HTERT RPE-1 (cell line): ENCODE data around the gene KRTAP4-4.
"Not testable (repeated sequence)": the region's sequence is repeated elsewhere in the genome, so short reads cannot be mapped to it uniquely, and the experiment has no call there.

ENCODE experiments used
- in situ Hi-C: fragments of 300-500 bp; cut with MboI; formaldehyde crosslinking; loops from 4 replicates; pipeline ENCODE4 v1.14.3; 2020; ENCODE audit warnings: low sequenced_read_pairs

The KRTAP4-4 gene

DNA sequence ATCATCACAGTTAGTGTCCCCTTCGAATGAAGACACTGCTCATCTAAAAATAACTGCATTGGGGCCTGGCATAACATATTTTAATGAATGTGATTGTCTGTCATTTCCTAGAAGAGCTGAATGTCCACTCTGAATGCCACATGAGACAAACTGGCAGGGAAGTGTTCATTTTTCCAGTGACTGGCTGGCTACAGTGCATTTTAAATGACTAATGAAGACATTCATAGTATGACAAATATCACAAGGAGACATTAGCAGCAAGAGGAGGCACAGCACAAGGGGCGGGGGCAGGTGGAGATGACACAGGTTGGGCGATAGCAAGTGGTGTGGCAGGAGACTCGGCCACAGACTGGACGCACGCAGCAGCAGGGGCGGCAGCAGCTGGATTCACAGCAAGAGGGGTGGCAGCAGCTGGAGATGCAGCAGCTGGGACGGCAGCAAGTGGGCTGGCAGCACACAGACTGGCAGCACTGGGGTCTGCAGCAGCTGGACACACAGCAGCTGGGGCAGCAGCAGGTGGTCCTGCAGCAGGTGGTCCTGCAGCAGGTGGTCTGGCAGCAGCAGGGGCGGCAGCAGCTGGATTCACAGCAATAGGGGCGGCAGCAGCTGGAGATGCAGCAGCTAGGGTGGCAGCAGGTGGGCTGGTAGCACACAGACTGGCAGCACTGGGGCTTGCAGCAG, 11.4 kb downstream of the KRTAP4-4 start:
- in situ Hi-C loops = not testable (repeated sequence)

DNA sequence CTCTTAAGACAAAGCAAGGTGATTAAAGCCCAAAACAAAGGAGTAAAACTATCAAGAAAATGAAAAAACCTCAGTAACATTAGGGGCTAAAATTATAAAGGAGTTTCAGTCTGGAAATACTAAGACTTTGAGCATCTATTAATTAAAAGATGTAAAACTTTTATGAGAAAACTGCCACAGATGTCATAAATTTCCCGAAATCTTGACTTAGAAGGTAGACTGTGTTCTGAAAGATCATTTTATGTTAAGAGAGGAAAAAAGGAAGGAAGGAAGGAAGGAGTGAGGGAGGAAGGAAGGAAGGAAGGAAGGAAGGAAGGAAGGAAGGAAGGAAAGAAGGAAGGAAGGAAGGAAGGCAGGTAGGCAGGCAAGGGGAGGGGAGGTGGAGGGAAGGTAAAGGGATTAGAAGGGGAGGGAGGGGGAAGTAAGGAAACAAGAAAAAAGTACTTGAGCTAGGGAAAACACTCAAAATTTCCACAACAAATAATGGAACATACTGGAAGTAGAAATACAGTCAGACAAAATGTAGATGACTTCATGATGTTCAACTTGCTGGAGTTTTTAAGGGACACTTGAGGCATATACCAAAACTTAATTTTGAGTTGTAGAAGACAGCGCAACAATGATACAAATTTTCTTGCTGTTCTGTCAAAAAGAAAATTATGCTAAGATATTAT, 12.9 kb downstream of the KRTAP4-4 start:
- in situ Hi-C loops = no loop called here

DNA sequence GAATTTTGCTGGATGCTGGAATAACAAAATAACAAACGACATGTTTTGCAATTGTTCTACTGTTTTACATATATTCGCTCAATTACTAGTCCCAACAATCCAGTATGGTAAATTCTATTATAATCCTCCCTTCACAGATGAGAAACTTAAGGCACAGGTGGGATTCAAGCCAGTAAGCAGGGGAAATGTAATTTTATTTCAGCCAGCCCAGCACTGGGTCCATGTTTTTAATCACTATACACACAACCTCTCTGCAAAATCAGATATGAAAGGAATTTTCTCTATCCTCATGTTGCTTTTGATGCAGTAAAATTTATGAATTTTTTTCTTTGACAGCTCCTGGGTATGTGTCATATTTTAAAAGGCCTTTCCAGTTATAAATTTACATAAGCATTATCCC, 15.3 kb downstream of the KRTAP4-4 start:
- in situ Hi-C loops = no loop called here

DNA sequence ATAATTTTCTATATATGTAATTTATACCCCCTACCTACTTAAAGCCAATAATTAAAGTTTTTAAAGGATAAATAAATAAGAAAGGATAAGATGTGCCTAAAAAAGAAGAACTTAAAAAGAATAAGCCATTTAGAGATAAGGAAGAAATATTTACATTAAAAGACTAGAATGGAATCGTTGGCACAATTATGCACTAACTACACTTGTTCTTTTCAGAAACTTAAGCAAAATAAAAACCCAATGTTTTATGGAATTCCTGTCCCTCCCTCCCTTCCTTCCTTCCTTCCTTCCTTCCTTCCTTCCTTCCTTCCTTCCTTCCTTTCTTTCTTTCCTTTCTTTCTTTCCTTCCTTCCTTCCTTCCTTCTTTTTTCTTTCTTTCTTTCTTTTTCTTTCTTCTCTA, 15.7 kb downstream of the KRTAP4-4 start:
- in situ Hi-C loops = no loop called here

DNA sequence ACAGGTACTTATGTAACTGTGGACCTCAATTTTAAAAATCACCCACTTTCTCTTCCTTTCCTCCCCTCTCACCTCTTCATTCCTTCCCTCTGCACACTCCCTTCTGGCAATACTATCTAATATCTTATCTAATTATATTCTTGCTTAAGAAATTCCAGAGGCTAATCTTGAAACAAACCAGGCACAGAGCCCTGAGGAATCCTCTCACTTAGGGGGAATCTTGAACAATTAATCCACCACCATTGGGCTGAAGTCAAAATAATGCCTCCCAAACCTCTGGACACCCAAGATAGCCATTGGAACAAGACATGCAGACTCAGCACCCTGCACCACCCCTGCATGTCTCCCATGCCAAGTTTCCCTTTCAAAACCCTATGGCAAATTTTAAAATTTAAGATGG, 19.2 kb downstream of the KRTAP4-4 start:
- in situ Hi-C loops = no loop called here

DNA sequence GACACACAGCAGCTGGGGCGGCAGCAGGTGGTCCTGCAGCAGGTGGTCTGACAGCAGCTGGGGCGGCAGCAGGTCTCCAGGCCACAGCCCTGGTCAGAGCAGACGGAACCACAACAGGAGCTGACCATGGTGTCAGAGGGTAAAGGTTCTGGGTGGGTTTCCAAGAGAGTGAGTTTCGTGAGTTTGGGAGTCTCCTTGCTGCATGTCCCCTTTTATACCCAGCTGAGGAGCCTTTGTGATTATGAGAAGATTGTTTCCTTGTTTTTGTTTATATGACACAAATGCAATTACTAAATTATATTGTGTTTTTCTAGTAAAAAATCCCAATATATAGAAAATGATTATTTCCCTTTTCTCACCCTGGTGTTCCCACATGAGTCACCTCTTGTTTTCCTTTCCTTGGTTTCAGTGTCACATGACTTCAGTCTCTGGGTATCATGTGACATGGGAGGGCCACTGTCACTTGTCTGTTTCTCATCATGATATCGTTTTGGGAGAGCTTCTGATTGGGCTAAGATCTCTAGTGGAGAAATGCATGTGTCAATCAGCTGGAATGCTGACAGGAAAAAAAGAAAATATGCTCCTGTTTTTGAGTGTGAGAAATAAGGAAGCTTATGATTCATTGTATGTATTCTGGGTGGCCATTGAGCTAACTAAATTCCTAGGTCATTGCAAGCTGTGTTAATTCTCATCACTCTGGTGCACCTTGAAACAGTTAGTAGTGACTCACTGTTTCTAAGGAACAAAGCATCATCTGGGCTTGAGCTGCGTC, 20.0 kb downstream of the KRTAP4-4 start, which contains the start of gene KRTAP4-6:
TSS of gene KRTAP4-6 (minus strand) at position 185 of the 772 bp plus-strand sequence. CDS start at position 128, 57 bp downstream.
- in situ Hi-C loops = no loop called here

DNA sequence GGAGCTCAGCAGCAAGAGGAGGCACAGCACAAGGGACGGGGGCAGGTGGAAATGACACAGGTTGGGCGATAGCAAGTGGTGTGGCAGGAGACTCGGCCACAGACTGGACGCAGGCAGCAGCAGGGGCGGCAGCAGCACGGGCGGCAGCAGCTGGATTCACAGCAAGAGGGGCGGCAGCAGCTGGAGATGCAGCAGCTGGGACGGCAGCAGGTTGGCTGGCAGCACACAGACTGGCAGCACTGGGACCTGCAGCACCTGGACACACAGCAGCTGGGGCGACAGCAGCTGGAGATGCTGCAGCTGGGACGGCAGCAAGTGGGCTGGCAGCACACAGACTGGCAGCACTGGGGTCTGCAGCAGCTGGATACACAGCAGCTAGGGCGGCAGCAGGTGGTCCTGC, 20.7 kb downstream of the KRTAP4-4 start:
- in situ Hi-C loops = not testable (repeated sequence)

DNA sequence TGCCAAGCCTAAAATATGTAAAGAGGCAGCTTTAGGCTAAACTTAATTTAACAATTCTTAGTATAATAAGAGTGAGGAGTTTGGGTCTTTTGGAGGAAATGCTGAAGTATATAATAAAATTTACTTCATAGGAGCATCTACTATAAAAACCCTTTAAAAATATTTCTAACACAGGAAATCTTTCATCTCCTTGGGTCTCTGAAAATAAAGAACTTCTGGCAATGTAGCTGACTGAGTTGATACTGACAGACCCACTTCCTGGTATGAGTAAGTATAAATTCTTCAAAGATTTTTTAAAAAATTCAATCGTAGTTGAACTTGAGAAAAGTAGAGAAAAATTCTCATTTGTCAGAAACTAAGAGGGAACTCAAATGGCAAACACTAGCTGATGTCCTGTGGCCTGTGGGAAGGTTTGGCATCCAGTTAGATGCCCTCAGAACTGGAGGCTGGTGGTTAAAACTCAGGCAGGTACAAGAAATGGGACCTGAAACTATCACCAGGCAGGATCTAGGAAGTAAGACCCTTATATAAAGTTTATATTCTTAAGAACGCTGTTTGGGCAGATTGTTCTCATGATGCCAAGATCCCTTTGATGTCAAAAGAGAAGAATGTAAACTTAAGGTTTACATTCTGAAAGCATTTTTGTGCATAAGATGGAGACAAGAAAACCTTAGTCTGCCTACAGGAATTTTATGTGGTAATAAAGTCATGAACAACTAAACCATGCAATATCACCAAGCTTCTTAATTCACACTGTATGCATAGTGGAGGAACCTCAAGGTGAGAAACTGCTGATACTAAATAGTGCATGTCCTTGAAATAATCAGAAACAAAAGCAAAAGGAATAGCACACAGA, 26.4 kb downstream of the KRTAP4-4 start:
- in situ Hi-C loops = no loop called here

DNA sequence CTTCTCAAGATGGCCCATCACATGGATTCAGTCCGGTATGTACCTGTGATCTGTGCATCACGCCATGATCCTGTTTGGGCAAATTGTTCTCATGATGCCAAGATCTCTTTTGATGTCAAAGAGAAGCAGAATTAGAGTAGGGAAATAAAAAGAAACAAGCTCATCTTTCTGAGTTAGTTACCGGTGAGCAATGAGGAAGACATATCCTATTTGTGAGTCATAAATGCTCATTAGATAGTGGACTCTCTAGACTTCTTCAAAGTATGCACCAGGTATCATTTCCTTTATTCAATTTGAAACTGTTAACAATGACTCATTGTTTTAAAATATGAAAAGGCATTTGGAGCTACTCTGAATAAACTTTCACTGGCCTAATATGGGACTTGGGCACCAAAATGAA, 28.6 kb downstream of the KRTAP4-4 start:
- in situ Hi-C loops = no loop called here

DNA sequence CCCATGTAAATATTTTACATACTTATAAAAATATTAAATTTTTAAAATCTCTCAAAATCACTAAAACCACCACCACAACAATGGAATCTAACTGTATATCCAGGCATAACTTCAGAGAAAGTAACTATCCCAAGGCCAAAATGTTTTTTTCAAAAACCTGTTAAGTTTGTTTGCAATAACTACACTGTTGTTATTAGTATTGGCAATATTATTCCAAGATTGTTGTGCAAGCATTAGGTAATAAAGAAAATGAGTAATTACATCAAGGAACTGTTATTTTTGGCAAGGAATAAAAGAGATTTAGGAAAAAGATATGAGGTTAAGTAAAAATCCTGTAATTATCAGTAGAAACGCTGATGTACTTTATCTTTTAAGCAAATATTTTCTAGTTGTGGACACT, 33.2 kb downstream of the KRTAP4-4 start:
- in situ Hi-C loops = no loop called here

DNA sequence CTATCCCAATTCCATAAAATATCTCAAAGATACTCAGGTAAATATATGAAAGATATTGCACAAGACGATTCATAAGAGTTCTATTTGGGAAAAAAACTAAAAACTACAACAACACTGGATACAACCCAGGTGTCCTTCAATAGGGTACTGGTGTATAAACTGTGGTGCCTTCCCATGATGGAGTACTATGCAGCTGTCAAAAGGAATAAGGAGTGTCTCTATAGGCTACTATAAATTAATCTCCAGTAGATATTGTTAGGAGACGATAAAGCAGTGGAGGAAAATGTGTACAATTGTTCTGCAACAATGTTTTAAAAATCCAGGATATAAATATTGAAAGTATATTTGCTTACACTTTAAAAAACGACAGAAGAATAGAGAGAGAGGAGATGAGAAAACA, 34.1 kb downstream of the KRTAP4-4 start:
- in situ Hi-C loops = no loop called here

DNA sequence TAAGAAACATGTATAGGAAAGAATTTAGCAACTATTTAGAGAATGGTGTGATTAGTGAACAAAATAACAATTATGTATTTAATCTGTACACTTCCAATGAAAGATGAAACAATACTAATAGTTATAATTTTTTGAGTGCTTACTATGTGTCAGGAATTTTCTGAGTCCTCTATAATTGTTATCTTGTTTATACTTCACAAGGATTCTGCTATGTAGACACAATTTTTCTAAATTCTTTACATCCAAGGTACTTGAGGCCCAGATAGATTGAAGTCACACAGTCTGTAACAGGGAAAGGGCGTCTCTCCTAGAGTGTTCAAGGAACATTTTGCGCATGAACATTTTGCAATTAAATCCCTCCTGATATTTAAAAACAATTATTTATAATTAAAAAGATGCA, 35.5 kb downstream of the KRTAP4-4 start:
- in situ Hi-C loops = no loop called here

DNA sequence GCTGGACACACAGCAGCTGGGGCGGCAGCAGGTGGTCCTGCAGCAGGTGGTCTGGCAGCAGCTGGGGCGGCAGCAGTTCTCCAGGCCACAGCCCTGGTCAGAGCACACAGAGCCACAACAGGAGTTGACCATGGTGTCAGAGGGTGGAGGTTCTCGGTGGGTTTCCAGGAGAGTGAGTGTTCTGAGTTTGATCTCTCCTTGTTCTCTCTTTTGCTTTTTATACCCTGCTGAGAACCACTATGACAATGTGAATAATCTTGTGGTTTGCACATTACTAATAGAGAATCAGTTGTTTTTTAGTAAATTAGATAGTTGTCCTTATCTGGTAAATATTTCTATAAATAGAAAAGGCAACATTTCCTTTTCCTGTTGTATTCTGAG, 36.6 kb downstream of the KRTAP4-4 start, which contains the start of gene KRTAP4-12:
TSS of gene KRTAP4-12 (minus strand) at position 192 of the 381 bp plus-strand sequence. CDS start at position 132, 60 bp downstream.
- in situ Hi-C loops = not testable (repeated sequence)

DNA sequence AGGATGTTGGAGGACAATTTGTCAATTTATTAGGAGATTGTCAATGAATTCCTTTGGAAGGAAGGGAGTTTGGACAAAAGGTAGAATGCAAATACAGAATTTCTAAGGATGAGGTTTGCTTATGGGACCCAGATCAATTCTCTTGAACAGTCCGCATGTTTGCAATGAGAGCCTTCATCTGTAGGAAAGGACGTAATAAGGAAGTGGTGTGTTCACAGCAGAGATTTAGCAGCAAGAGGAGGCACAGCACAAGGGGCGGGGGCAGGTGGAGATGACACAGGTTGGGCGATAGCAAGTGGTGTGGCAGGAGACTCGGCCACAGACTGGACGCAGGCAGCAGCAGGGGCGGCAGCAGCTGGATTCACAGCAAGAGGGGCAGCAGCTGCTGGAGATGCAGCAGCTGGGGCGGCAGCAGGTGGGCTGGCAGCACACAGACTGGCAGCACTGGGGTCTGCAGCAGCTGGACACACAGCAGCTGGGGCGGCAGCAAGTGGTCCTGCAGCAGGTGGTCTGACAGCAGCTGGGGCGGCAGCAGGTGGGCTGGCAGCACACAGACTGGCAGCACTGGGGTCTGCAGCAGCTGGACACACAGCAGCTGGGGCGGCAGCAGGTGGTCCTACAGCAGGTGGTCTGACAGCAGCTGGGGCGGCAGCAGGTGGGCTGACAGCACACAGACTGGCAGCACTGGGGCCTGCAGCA, 37.1 kb downstream of the KRTAP4-4 start:
- in situ Hi-C loops = not testable (repeated sequence)

DNA sequence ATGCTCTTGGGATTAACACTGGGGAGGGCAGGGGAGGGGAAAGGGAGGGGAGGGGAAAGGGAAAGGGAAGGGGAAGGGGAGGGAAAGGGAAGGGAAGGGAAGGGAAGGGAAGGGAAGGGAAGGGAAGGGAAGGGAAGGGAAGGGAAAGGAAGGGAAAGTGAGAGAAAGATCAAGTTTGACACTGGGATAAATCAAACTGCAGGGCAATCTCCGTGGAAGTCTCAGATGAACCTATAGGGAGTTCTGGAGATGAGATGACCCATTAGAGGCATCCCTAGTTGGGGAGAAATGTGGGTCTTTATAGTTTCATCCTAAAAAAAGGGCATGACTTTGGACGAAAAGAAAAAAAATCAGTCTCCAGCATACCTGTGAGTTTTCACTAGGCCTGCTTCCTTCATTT, 38.8 kb downstream of the KRTAP4-4 start:
- in situ Hi-C loops = no loop called here

DNA sequence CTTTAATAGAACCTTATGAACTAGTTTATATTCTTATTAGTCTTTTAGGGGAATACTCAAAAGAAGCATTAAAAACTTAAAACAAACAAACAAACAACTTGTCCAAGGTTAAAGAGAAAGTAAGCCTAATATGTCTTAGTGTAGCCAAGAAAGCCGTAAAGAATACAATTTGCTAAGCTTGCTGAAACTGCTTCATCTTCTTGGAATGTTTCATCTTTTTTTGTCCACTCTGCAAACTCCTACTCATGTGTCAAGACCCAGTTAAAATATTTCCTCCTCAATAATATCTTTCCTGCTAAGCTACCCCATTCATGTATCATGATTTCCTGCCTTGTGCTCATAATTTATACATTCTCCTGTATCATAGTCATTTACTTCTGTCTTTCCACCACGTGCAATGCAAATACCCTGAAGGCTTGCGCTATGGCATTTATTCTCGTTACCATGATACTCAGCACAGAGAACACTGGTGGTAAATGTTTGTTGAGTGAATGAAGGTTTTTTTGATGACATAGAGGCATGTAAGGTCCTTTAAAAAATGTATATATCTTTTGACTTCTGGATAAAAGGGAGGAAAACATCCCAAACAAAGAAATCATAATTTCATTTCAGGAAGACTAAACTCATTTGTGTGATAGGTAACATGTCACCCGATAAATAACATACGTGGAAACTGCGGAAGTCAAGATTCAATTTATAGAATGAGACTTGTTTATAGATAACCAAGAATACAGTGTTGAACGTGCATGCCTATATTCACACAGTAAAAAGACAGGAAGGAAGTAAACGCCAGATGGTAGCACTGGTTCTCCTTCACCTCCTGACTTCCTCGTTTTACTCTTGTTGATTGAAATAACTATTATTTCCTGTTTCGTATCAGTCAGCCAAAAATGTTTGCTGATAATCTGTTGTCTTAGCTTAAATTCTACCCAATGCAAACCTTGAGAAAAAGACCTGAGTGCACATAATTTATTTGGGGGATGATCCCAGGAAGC, 40.6 kb downstream of the KRTAP4-4 start:
- in situ Hi-C loops = not testable (repeated sequence)

DNA sequence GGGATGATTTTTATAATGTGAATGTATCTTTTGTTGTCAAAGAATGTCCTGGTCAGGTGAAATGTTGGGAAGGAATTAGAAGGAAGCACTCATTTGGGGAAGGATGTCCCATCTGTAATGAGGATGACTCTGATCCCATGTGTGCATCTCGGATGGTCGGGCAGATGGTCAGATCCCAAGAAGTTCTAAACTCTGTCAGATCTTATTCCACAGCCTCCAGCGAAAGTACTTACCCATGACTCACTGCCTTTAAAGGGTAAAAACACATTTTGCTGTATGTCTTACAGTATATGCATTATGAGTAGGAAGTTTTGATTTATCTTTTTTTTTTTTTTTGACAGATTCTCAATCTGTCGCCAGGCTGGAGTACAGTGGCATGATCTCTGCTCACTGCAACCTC, 41.8 kb downstream of the KRTAP4-4 start:
- in situ Hi-C loops = no loop called here

DNA sequence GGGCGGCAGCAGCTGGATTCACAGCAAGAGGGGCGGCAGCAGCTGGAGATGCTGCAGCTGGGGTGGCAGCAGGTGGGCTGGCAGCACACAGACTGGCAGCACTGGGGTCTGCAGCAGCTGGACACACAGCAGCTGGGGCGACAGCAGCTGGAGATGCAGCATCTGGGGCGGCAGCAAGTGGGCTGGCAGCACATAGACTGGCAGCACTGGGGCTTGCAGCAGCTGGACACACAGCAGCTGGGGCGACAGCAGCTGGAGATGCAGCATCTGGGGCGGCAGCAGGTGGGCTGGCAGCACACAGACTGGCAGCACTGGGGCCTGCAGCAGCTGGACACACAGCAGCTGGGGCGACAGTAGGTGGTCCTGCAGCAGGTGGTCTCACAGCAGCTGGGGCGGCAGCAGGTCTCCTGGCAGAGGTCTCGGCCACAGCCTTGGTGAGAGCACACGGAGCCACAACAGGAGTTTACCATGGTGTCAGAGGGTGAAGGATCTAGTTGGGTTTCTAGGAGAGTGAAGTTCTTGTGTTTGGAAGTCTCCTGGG, 42.6 kb downstream of the KRTAP4-4 start, which contains the start of gene KRTAP4-11:
TSS of gene KRTAP4-11 (minus strand) at position 528 of the 541 bp plus-strand sequence. CDS start at position 470, 58 bp downstream.
- in situ Hi-C loops = not testable (repeated sequence)

DNA sequence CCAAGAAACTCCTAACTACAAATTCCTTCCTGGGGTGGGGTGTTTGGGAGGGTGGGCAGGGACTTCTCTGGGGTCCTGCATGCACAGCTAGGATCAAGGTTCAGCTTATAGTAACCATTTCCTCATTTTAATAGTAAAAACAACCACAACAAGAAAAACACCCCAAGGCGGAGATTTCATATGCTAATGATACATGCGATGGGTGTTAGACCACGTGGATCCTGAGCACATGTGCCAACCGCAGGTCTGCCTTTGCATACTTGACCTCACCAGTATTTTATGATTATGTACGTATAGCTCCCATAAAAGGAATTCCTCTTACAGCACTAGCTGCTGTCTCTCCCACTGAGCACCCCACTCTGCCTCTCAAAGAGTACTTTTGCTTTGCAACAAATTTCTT, 44.3 kb downstream of the KRTAP4-4 start:
- in situ Hi-C loops = no loop called here
